HCT116 (cell line): Measurements from ENCODE around the gene CCL20. TPM values are rescaled to one million over a fixed set of nuclear protein-coding genes. Genes with fewer than 3 reads are reported as not detected.

Experiments used
- ATAC-seq: fragments of 200-7000 bp; cut with Tn5 transposase; 2 replicates; pipeline ENCODE4 v1.9.1; 2020; ENCODE audit warnings: mild to moderate bottlenecking, moderate library complexity
- BruUV-seq: library from RNA; stranded (reverse); fragments of 400-500 nt; replicated peaks from 2 replicates; lab custom pipeline; 2021; lab: Mats Ljungman, UMichigan
- CTCF ChIA-PET: fragments of 300-600 bp; sonication (Branson Sonifier 250); formaldehyde crosslinking; loops from one replicate; lab custom pipeline; 2021; ENCODE audit warnings: antibody characterized with exemption; lab: Charles Lee
- POLR2A ChIA-PET: fragments of 300-600, 350-600 bp; sonication (Branson Sonifier 250); formaldehyde crosslinking; loops from one replicate; lab custom pipeline; 2021; ENCODE audit warnings: antibody characterized with exemption; lab: Charles Lee
- RAD21 ChIA-PET, 2 experiments: fragments of 300-600 bp; sonication (Branson Sonifier 250); formaldehyde crosslinking; loops; one replicate each; lab custom pipeline; 2023; ENCODE audit warnings: low total read pairs in 2 of 2; ENCODE audit not compliant: uncharacterized antibody in 2 of 2, unreplicated experiment in 2 of 2, low non-redundant PET in 1 of 2; lab: Charles Lee
- DNase-seq: peaks from one replicate; pipeline ENCODE4 v3.0.0-alpha.2; 2010; ENCODE audit warnings: low read depth, low spot score
- H2AFZ ChIP-seq: fragments of 200-600 bp; shearing (Covaris generic), sonication (generic); 2 replicates; pipeline ENCODE4 v1.6.1; 2017; ENCODE audit warnings: low read depth, mixed run types, mixed read lengths, antibody characterized with exemption, low read length; ENCODE audit not compliant: poor library complexity, severe bottlenecking
- H3K27ac ChIP-seq: 2 replicates; pipeline ENCODE4 v1.5.1; 2012; ENCODE audit warnings: low read depth, low read length
- H3K27me3 ChIP-seq: fragments of 200-600 bp; sonication (generic); 2 replicates; pipeline ENCODE4 v1.6.1; 2016; ENCODE audit warnings: mixed run types, low read length, mixed read lengths; ENCODE audit not compliant: insufficient read depth
- H3K36me3 ChIP-seq, 2 experiments: fragments of 200-500 bp in 1 of 2; fragments of 200-600 bp in 1 of 2; sonication (Bioruptor generic) in 1 of 2; sonication (generic) in 1 of 2; 2 replicates each; pipeline versions ENCODE4 v1.5.1 to v1.6.1; 2014 to 2016; ENCODE audit warnings: low read length in 2 of 2, inconsistent platforms in 1 of 2, mixed read lengths in 1 of 2, mixed run types in 1 of 2; ENCODE audit not compliant: insufficient read depth in 2 of 2, control insufficient read depth in 1 of 2
- H3K4me1 ChIP-seq, 2 experiments: fragments of 200-600 bp in 1 of 2; sonication (generic) in 1 of 2; 2 replicates each; pipeline versions ENCODE4 v1.5.1 to v1.6.1; 2012 to 2017; ENCODE audit warnings: low read length in 2 of 2, inconsistent platforms in 1 of 2, mild to moderate bottlenecking in 1 of 2, mixed read lengths in 1 of 2, mixed run types in 1 of 2, moderate library complexity in 1 of 2; ENCODE audit not compliant: insufficient read depth in 2 of 2, control insufficient read depth in 1 of 2
- H3K4me2 ChIP-seq: fragments of 200-600 bp; sonication (generic); 2 replicates; pipeline ENCODE4 v1.6.1; 2017; ENCODE audit warnings: mixed run types, low read length, mixed read lengths
- H3K4me3 ChIP-seq, 2 experiments: fragments of 200-600 bp in 1 of 2; sonication (generic) in 1 of 2; replicated peaks in 1 of 2; 2 replicates each; pipeline ENCODE4 v1.5.1; 2011 to 2016; ENCODE audit warnings: low read length in 2 of 2, control low read depth in 1 of 2, low read depth in 1 of 2, mild to moderate bottlenecking in 1 of 2, mixed read lengths in 1 of 2, mixed run types in 1 of 2
- H3K79me2 ChIP-seq: fragments of 200-600 bp; sonication (generic); 2 replicates; pipeline ENCODE4 v1.6.1; 2017; ENCODE audit warnings: mild to moderate bottlenecking, mixed run types, low read length, moderate library complexity, mixed read lengths; ENCODE audit not compliant: insufficient read depth
- H3K9ac ChIP-seq: fragments of 200-600 bp; sonication (generic); 2 replicates; pipeline ENCODE4 v1.6.1; 2016; ENCODE audit warnings: low read length, mixed read lengths
- H3K9me2 ChIP-seq: fragments of 200-600 bp; sonication (generic), shearing (Covaris generic); 2 replicates; pipeline ENCODE4 v1.6.1; 2017; ENCODE audit warnings: mixed run types, mild to moderate bottlenecking, moderate library complexity; ENCODE audit not compliant: insufficient read depth
- H3K9me3 ChIP-seq, 2 experiments: fragments of 200-500 bp in 1 of 2; fragments of 200-600 bp in 1 of 2; sonication (Bioruptor generic) in 1 of 2; sonication (generic) in 1 of 2; 2 replicates each; pipeline ENCODE4 v1.6.1; 2014 to 2017; ENCODE audit warnings: low read length in 2 of 2, mixed read lengths in 2 of 2, inconsistent platforms in 1 of 2, low read depth in 1 of 2, mild to moderate bottlenecking in 1 of 2, mixed run types in 1 of 2, moderate library complexity in 1 of 2; ENCODE audit not compliant: control insufficient read depth in 1 of 2, insufficient read depth in 1 of 2
- H4K20me1 ChIP-seq: fragments of 200-600 bp; sonication (generic), shearing (Covaris generic); 2 replicates; pipeline ENCODE4 v1.6.1; 2017; ENCODE audit warnings: mixed run types, mild to moderate bottlenecking, moderate library complexity; ENCODE audit not compliant: insufficient read depth
- CEBPB ChIP-seq: IDR thresholded peaks from 2 replicates; pipeline ENCODE4 v1.6.1; 2012; ENCODE audit warnings: low read depth
- EZH2 ChIP-seq: fragments of 200-600 bp; sonication (generic); IDR thresholded peaks from 2 replicates; pipeline ENCODE4 v1.6.1; 2017; ENCODE audit warnings: antibody characterized with exemption, mixed run types
- EZH2phosphoT487 ChIP-seq: fragments of 200-600 bp; IDR thresholded peaks from 2 replicates; pipeline ENCODE4 v1.6.1; 2018; ENCODE audit warnings: antibody characterized with exemption, borderline replicate concordance
- FOSL1 ChIP-seq: IDR thresholded peaks from 2 replicates; pipeline ENCODE4 v1.6.1; 2012; ENCODE audit warnings: low read depth
- JUND ChIP-seq: IDR thresholded peaks from 2 replicates; pipeline ENCODE4 v1.6.1; 2012
- MAX ChIP-seq: IDR thresholded peaks from 2 replicates; pipeline ENCODE4 v1.6.1; 2012
- POLR2AphosphoS5 ChIP-seq: IDR thresholded peaks from 2 replicates; pipeline ENCODE4 v1.6.1; 2011; ENCODE audit warnings: mild to moderate bottlenecking, low read depth, low read length, moderate library complexity
- REST ChIP-seq: IDR thresholded peaks from 2 replicates; pipeline ENCODE4 v1.6.1; 2012; ENCODE audit warnings: low read depth
- TCF7L2 ChIP-seq: IDR thresholded peaks from 2 replicates; pipeline ENCODE4 v1.7.0; 2011; ENCODE audit warnings: borderline replicate concordance, inconsistent platforms; ENCODE audit not compliant: insufficient read depth, insufficient read length; ENCODE audit errors: extremely low read depth
- YY1 ChIP-seq: IDR thresholded peaks from 2 replicates; pipeline ENCODE4 v1.6.1; 2011; ENCODE audit warnings: low read length, low read depth, moderate library complexity, mild to moderate bottlenecking; ENCODE audit not compliant: insufficient replicate concordance; ENCODE audit errors: extremely low read depth
- ZNF274 ChIP-seq: fragments of 200-500 bp; sonication (Bioruptor generic); IDR thresholded peaks from 2 replicates; pipeline ENCODE4 v1.6.1; 2014; ENCODE audit warnings: mild to moderate bottlenecking, low read depth, low read length, inconsistent platforms
- intact Hi-C: fragments of 100-400 bp; cut with micrococcal nuclease; formaldehyde crosslinking; loops from 2 replicates; pipeline ENCODE4 v1.10.0; 2022
- total RNA-seq: library from RNA; stranded (reverse); gene quantifications from one replicate; pipeline ENCODE4 v1.2.1, GENCODE V29; 2021; ENCODE audit not compliant: unreplicated experiment

CCL20 gene
- total RNA-seq, 1 experiment from 2014 or later = 0.30 TPM

- Histone ChIP-seq H3K4me3 (no peak overlapping the region), H2AFZ (peak overlapping the region; percentile 85), H3K27ac (no peak overlapping the region), H3K9me3 (no peaks in the 10 kb centered on the region), H3K9ac (no peak overlapping the region), H3K27me3 (no peaks in the 10 kb centered on the region), H3K79me2 (no peaks in the 10 kb centered on the region), H3K4me2 (no peak overlapping the region), H3K36me3 (no peaks in the 10 kb centered on the region), H3K9me2 (no peaks in the 10 kb centered on the region), H4K20me1 (no peaks in the 10 kb centered on the region), H3K4me1 (no peaks in the 10 kb centered on the region)
- no peak for ATAC-seq
- no TSS peak for BruUV-seq
- POLR2A ChIA-PET = interaction anchor here (1.1 kb wide), 1 partner anchor 42 kb away, joined by 3 read pairs; no protein-coding TSS in a partner anchor
- no peak for TF ChIP-seq POLR2AphosphoS5
- no peak for TF ChIP-seq TCF7L2
- TF ChIP-seq REST = no peak
- TF ChIP-seq EZH2 = no peak
- no peak for TF ChIP-seq CEBPB
- TF ChIP-seq EZH2phosphoT487 = no peak
- no peak for TF ChIP-seq MAX
- TF ChIP-seq ZNF274 = no peak
- no peak for TF ChIP-seq FOSL1
- no peak for TF ChIP-seq JUND
- no peak for TF ChIP-seq YY1
- no peak for DNase-seq
- intact Hi-C loops = loop anchor here (1.0 to 2.0 kb wide), 2 partner anchors 88 to 109 kb away; no protein-coding TSS in a partner anchor
- CTCF ChIA-PET = interaction anchor here (1.1 to 1.7 kb wide), 8 partner anchors 8 to 360 kb away, joined by 3 to 14 read pairs (median 6); no protein-coding TSS in a partner anchor
- RAD21 ChIA-PET = no interaction called here
Measured at GRCh38 chr2:227774895-227775842, 38.5 kb upstream of the CCL20 start.
